Keratinocyte (primary cell): ENCODE results near the gene GPC3. TPM values are rescaled to one million over a fixed set of nuclear protein-coding genes. Genes with fewer than 3 reads are reported as not detected.

Source experiments
- DNase-seq: peaks from one replicate; pipeline ENCODE4 v3.0.0-alpha.2; 2011; ENCODE audit warnings: low read depth, missing footprints, low spot score
- FAIRE-seq: peaks from 2 replicates; lab custom pipeline; 2011; peaks lifted over from hg19 to GRCh38; lab: Jason Lieb, UNC
- H2AFZ ChIP-seq: 2 replicates; pipeline ENCODE4 v1.6.0; 2012; ENCODE audit warnings: low read length, control low read depth, inconsistent platforms; ENCODE audit not compliant: control insufficient read depth
- H3K27ac ChIP-seq: 2 replicates; pipeline ENCODE4 v1.5.1; 2011; ENCODE audit warnings: low read length; ENCODE audit not compliant: control insufficient read depth, insufficient read depth
- H3K27me3 ChIP-seq: 3 replicates; pipeline ENCODE4 v1.6.0; 2011; ENCODE audit warnings: low read length; ENCODE audit not compliant: control insufficient read depth, insufficient read depth; ENCODE audit errors: extremely low read depth
- H3K36me3 ChIP-seq, 2 experiments: 2 replicates in 1 of 2; 3 replicates in 1 of 2; pipeline ENCODE4 v1.5.1; 2011; ENCODE audit warnings: low read length in 2 of 2, mild to moderate bottlenecking in 1 of 2; ENCODE audit not compliant: control insufficient read depth in 2 of 2, insufficient read depth in 2 of 2; ENCODE audit errors: extremely low read depth in 1 of 2
- H3K4me1 ChIP-seq: 3 replicates; pipeline ENCODE4 v1.5.1; 2011; ENCODE audit warnings: low read length; ENCODE audit not compliant: control insufficient read depth, insufficient read depth; ENCODE audit errors: extremely low read depth
- H3K4me2 ChIP-seq: 3 replicates; pipeline ENCODE4 v1.6.0; 2011; ENCODE audit warnings: low read depth, low read length; ENCODE audit not compliant: control insufficient read depth, insufficient read depth; ENCODE audit errors: extremely low read depth
- H3K4me3 ChIP-seq, 3 experiments: fragments of 200-600 bp in 1 of 3; sonication (generic) in 1 of 3; 2 replicates in 2 of 3; 3 replicates in 1 of 3; pipeline ENCODE4 v1.5.1; 2011 to 2016; ENCODE audit warnings: low read length in 3 of 3, mild to moderate bottlenecking in 3 of 3, control low read depth in 2 of 3, inconsistent platforms in 1 of 3, low read depth in 1 of 3, mixed read lengths in 1 of 3, mixed run types in 1 of 3, moderate library complexity in 1 of 3; ENCODE audit not compliant: control insufficient read depth in 2 of 3, insufficient read depth in 2 of 3; ENCODE audit errors: extremely low read depth in 1 of 3
- H3K79me2 ChIP-seq: 2 replicates; pipeline ENCODE4 v1.6.0; 2012; ENCODE audit warnings: low read length; ENCODE audit not compliant: control insufficient read depth, insufficient read depth
- H3K9ac ChIP-seq: 3 replicates; pipeline ENCODE4 v1.6.0; 2011; ENCODE audit warnings: low read length; ENCODE audit not compliant: control insufficient read depth, insufficient read depth; ENCODE audit errors: extremely low read depth
- H3K9me1 ChIP-seq: 3 replicates; pipeline ENCODE4 v1.6.0; 2011; ENCODE audit warnings: low read length; ENCODE audit not compliant: control insufficient read depth, insufficient read depth; ENCODE audit errors: extremely low read depth
- H3K9me3 ChIP-seq: 2 replicates; pipeline ENCODE4 v1.5.1; 2012; ENCODE audit warnings: low read depth, low read length; ENCODE audit not compliant: control insufficient read depth
- H4K20me1 ChIP-seq: 3 replicates; pipeline ENCODE4 v1.6.0; 2011; ENCODE audit warnings: low read length; ENCODE audit not compliant: control insufficient read depth, insufficient read depth; ENCODE audit errors: extremely low read depth
- CTCF ChIP-seq, 3 experiments: IDR thresholded peaks in 1 of 3; conservative IDR thresholded peaks in 1 of 3; optimal IDR thresholded peaks in 1 of 3; 2 replicates in 2 of 3; 3 replicates in 1 of 3; pipeline versions ENCODE3 to v1.5.1; 2011; ENCODE audit warnings: low read length in 3 of 3, mild to moderate bottlenecking in 3 of 3, moderate library complexity in 2 of 3, control low read depth in 1 of 3, inconsistent platforms in 1 of 3; ENCODE audit not compliant: insufficient read depth in 2 of 3; ENCODE audit errors: extremely low read depth in 1 of 3
- EZH2 ChIP-seq: IDR thresholded peaks from one replicate; pipeline ENCODE4 v1.6.1; 2012; ENCODE audit warnings: inconsistent platforms, mild to moderate bottlenecking, low read length, moderate library complexity
- dilution Hi-C: fragments of 300-500 bp; cut with MboI; formaldehyde crosslinking; loops from one replicate; pipeline ENCODE4 v1.7.0; 2020; ENCODE audit warnings: low sequenced_read_pairs; ENCODE audit not compliant: extremely low pct_ligation_motif_present
- polyA plus RNA-seq, 5 experiments: library from polyadenylated mRNA; depleted of rRNA in 3 of 5; stranded (reverse) in 3 of 5; stranded (forward) in 1 of 5; unstranded in 1 of 5; fragments of >200 nt; gene quantifications; 1 replicate in 1 of 5; 2 replicates in 3 of 5; 3 replicates in 1 of 5; pipeline versions ENCODE4 v1.2.1 to v1.2.3, GENCODE V29; 2011 to 2012; ENCODE audit warnings: missing spikeins in 2 of 5, low read depth in 1 of 5, low replicate concordance in 1 of 5

The GPC3 gene
- polyA plus RNA-seq, 1 donor (not counting 4 experiments of a cell fraction or from before 2014, with no cell fraction given), result 0.03 TPM

- H3K4me1 ChIP-seq, result no peaks in the 10 kb centered on the region
- H3K9me3 ChIP-seq, result no peaks in the 10 kb centered on the region
- no peaks in the 10 kb centered on the region for H3K79me2 ChIP-seq
- no peaks in the 10 kb centered on the region for H3K9me1 ChIP-seq
- H3K36me3 ChIP-seq, result no peaks in the 10 kb centered on the region
- H2AFZ ChIP-seq, result no peak overlapping the region
- DNase-seq (no peak), FAIRE-seq (no peak)
- no peak overlapping the region for H3K4me2 ChIP-seq
- H3K27me3 ChIP-seq, result no peaks in the 10 kb centered on the region
- no peak overlapping the region for H3K4me3 ChIP-seq
- TF ChIP-seq CTCF (optimal IDR thresholded peaks at IDR 0.05 in 1 of 3, IDR thresholded peaks at IDR 0.05 in 1 of 3, conservative IDR thresholded peaks at IDR 0.05 in 1 of 3; ENCODE audit: extremely low read depth in 1 of 3, insufficient read depth in 2 of 3, low read length in 3 of 3), result no peak
- TF ChIP-seq EZH2, result no peak
- dilution Hi-C loops, result no loop called here
- no peaks in the 10 kb centered on the region for H4K20me1 ChIP-seq
- no peak overlapping the region for H3K27ac ChIP-seq
- H3K9ac ChIP-seq, result no peak overlapping the region
Measured at GRCh38 chrX:133569217-133569616, 416.2 kb downstream of the GPC3 start.

GRCh38 chrX:133568109-133568508 is 417.3 kb downstream of the GPC3 start:
- Histone ChIP-seq H3K9ac (no peak overlapping the region), H3K4me1 (no peaks in the 10 kb centered on the region), H3K36me3 (no peaks in the 10 kb centered on the region), H4K20me1 (no peaks in the 10 kb centered on the region), H3K27ac (no peak overlapping the region), H3K27me3 (no peaks in the 10 kb centered on the region), H3K9me3 (no peaks in the 10 kb centered on the region), H3K4me3 (no peak overlapping the region), H3K4me2 (no peak overlapping the region), H3K79me2 (no peaks in the 10 kb centered on the region), H2AFZ (no peak overlapping the region), H3K9me1 (no peaks in the 10 kb centered on the region)
- FAIRE-seq (no peak), DNase-seq (no peak)
- dilution Hi-C loops, result no loop called here
- TF ChIP-seq EZH2, result no peak
- no peak for TF ChIP-seq CTCF (optimal IDR thresholded peaks at IDR 0.05 in 1 of 3, IDR thresholded peaks at IDR 0.05 in 1 of 3, conservative IDR thresholded peaks at IDR 0.05 in 1 of 3; ENCODE audit: extremely low read depth in 1 of 3, insufficient read depth in 2 of 3, low read length in 3 of 3)
